Keratinocyte (primary cell): ENCODE results near the gene CCDC80. TPM values are rescaled to one million over a fixed set of nuclear protein-coding genes. Genes with fewer than 3 reads are reported as not detected.

Source experiments
- DNase-seq: peaks from one replicate; pipeline ENCODE4 v3.0.0-alpha.2; 2011; ENCODE audit warnings: low read depth, missing footprints, low spot score
- FAIRE-seq: peaks from 2 replicates; lab custom pipeline; 2011; peaks lifted over from hg19 to GRCh38; lab: Jason Lieb, UNC
- H2AFZ ChIP-seq: 2 replicates; pipeline ENCODE4 v1.6.0; 2012; ENCODE audit warnings: low read length, control low read depth, inconsistent platforms; ENCODE audit not compliant: control insufficient read depth
- H3K27ac ChIP-seq: 2 replicates; pipeline ENCODE4 v1.5.1; 2011; ENCODE audit warnings: low read length; ENCODE audit not compliant: control insufficient read depth, insufficient read depth
- H3K27me3 ChIP-seq: 3 replicates; pipeline ENCODE4 v1.6.0; 2011; ENCODE audit warnings: low read length; ENCODE audit not compliant: control insufficient read depth, insufficient read depth; ENCODE audit errors: extremely low read depth
- H3K36me3 ChIP-seq, 2 experiments: 2 replicates in 1 of 2; 3 replicates in 1 of 2; pipeline ENCODE4 v1.5.1; 2011; ENCODE audit warnings: low read length in 2 of 2, mild to moderate bottlenecking in 1 of 2; ENCODE audit not compliant: control insufficient read depth in 2 of 2, insufficient read depth in 2 of 2; ENCODE audit errors: extremely low read depth in 1 of 2
- H3K4me1 ChIP-seq: 3 replicates; pipeline ENCODE4 v1.5.1; 2011; ENCODE audit warnings: low read length; ENCODE audit not compliant: control insufficient read depth, insufficient read depth; ENCODE audit errors: extremely low read depth
- H3K4me2 ChIP-seq: 3 replicates; pipeline ENCODE4 v1.6.0; 2011; ENCODE audit warnings: low read depth, low read length; ENCODE audit not compliant: control insufficient read depth, insufficient read depth; ENCODE audit errors: extremely low read depth
- H3K4me3 ChIP-seq, 3 experiments: fragments of 200-600 bp in 1 of 3; sonication (generic) in 1 of 3; 2 replicates in 2 of 3; 3 replicates in 1 of 3; pipeline ENCODE4 v1.5.1; 2011 to 2016; ENCODE audit warnings: low read length in 3 of 3, mild to moderate bottlenecking in 3 of 3, control low read depth in 2 of 3, inconsistent platforms in 1 of 3, low read depth in 1 of 3, mixed read lengths in 1 of 3, mixed run types in 1 of 3, moderate library complexity in 1 of 3; ENCODE audit not compliant: control insufficient read depth in 2 of 3, insufficient read depth in 2 of 3; ENCODE audit errors: extremely low read depth in 1 of 3
- H3K79me2 ChIP-seq: 2 replicates; pipeline ENCODE4 v1.6.0; 2012; ENCODE audit warnings: low read length; ENCODE audit not compliant: control insufficient read depth, insufficient read depth
- H3K9ac ChIP-seq: 3 replicates; pipeline ENCODE4 v1.6.0; 2011; ENCODE audit warnings: low read length; ENCODE audit not compliant: control insufficient read depth, insufficient read depth; ENCODE audit errors: extremely low read depth
- H3K9me1 ChIP-seq: 3 replicates; pipeline ENCODE4 v1.6.0; 2011; ENCODE audit warnings: low read length; ENCODE audit not compliant: control insufficient read depth, insufficient read depth; ENCODE audit errors: extremely low read depth
- H3K9me3 ChIP-seq: 2 replicates; pipeline ENCODE4 v1.5.1; 2012; ENCODE audit warnings: low read depth, low read length; ENCODE audit not compliant: control insufficient read depth
- H4K20me1 ChIP-seq: 3 replicates; pipeline ENCODE4 v1.6.0; 2011; ENCODE audit warnings: low read length; ENCODE audit not compliant: control insufficient read depth, insufficient read depth; ENCODE audit errors: extremely low read depth
- EZH2 ChIP-seq: IDR thresholded peaks from one replicate; pipeline ENCODE4 v1.6.1; 2012; ENCODE audit warnings: inconsistent platforms, mild to moderate bottlenecking, low read length, moderate library complexity
- dilution Hi-C: fragments of 300-500 bp; cut with MboI; formaldehyde crosslinking; loops from one replicate; pipeline ENCODE4 v1.7.0; 2020; ENCODE audit warnings: low sequenced_read_pairs; ENCODE audit not compliant: extremely low pct_ligation_motif_present
- polyA plus RNA-seq, 5 experiments: library from polyadenylated mRNA; depleted of rRNA in 3 of 5; stranded (reverse) in 3 of 5; stranded (forward) in 1 of 5; unstranded in 1 of 5; fragments of >200 nt; gene quantifications; 1 replicate in 1 of 5; 2 replicates in 3 of 5; 3 replicates in 1 of 5; pipeline versions ENCODE4 v1.2.1 to v1.2.3, GENCODE V29; 2011 to 2012; ENCODE audit warnings: missing spikeins in 2 of 5, low read depth in 1 of 5, low replicate concordance in 1 of 5
- TF ChIP-seq, protein P1 (sequence below), 3 experiments: IDR thresholded peaks in 1 of 3; conservative IDR thresholded peaks in 1 of 3; optimal IDR thresholded peaks in 1 of 3; 2 replicates in 2 of 3; 3 replicates in 1 of 3; pipeline versions ENCODE3 to v1.5.1; 2011; ENCODE audit warnings: low read length in 3 of 3, mild to moderate bottlenecking in 3 of 3, moderate library complexity in 2 of 3, control low read depth in 1 of 3, inconsistent platforms in 1 of 3; ENCODE audit not compliant: insufficient read depth in 2 of 3; ENCODE audit errors: extremely low read depth in 1 of 3

Gene CCDC80
- polyA plus RNA-seq, 1 donor (not counting 4 experiments of a cell fraction or from before 2014, with no cell fraction given) = 12.8 TPM

DNA sequence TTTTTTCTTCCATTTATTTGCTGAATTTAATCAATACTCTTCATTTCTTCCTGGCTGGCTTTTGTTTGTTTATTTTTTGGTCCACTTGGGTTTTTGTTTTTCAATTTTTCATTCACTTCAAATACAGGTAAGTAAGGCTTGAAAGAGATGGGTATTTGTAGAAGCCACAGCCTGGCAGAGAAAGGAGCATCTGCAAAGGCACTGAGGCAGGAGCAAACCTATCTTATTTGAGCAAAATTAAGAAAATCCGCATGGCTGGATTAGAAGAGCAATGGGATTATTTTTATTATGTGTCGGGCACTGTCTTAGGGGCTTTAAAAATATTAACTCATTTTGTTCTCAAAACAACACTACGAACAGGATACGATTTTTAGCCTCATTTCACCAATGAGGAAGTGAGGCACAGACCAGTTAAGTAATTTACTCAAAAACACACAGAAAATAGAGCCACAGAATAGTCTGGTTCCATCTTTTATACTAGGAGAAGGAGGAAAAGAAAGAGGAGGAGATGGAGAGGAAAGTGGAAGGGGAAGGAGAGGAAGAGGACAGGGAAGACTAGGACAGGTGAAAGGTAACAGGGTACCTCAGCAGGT lies 35.1 kb upstream of the CCDC80 start:
- Histone ChIP-seq H3K27me3 (no peaks in the 10 kb centered on the region), H3K9ac (peak overlapping the region; percentile 51), H3K4me2 (peak overlapping the region; percentile 59), H3K79me2 (no peaks in the 10 kb centered on the region), H3K9me1 (no peaks in the 10 kb centered on the region), H3K36me3 (no peaks in the 10 kb centered on the region), H3K4me1 (peaks cover 25% of the 10 kb centered on the region), H3K27ac (peak overlapping the region; percentile 65), H2AFZ (peak overlapping the region; percentile 66), H4K20me1 (no peaks in the 10 kb centered on the region), H3K4me3 (peak overlapping the region in 1 of 3 experiments; percentile 7), H3K9me3 (no peaks in the 10 kb centered on the region)
- dilution Hi-C loops = no loop called here
- TF ChIP-seq, protein P1, sequence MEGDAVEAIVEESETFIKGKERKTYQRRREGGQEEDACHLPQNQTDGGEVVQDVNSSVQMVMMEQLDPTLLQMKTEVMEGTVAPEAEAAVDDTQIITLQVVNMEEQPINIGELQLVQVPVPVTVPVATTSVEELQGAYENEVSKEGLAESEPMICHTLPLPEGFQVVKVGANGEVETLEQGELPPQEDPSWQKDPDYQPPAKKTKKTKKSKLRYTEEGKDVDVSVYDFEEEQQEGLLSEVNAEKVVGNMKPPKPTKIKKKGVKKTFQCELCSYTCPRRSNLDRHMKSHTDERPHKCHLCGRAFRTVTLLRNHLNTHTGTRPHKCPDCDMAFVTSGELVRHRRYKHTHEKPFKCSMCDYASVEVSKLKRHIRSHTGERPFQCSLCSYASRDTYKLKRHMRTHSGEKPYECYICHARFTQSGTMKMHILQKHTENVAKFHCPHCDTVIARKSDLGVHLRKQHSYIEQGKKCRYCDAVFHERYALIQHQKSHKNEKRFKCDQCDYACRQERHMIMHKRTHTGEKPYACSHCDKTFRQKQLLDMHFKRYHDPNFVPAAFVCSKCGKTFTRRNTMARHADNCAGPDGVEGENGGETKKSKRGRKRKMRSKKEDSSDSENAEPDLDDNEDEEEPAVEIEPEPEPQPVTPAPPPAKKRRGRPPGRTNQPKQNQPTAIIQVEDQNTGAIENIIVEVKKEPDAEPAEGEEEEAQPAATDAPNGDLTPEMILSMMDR (optimal IDR thresholded peaks at IDR 0.05 in 1 of 3, IDR thresholded peaks at IDR 0.05 in 1 of 3, conservative IDR thresholded peaks at IDR 0.05 in 1 of 3; ENCODE audit: extremely low read depth in 1 of 3, insufficient read depth in 2 of 3, low read length in 3 of 3) = no peak
- no peak for TF ChIP-seq EZH2
- no peak for DNase-seq
- FAIRE-seq = no peak

DNA sequence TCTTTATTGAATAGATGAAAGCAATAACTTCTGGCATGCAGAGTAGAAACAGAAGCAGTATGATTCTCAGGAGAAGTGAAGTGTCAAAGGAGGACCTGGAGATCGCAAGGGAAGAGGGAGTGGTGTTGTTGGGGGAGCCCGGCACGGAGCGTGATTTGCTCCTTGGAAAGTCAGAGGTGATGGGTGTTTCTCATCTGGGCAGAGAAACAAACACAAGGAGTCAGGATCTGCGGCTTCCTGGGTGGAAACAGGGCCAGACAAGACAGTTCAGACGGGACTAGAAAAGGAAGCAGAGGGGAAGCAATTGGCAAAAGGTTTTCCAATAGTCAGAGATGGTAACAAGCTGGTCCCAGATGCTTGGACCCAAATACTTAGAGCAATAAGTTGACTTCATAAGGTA lies 34.4 kb upstream of the CCDC80 start:
- Histone ChIP-seq H3K4me3 (no peak overlapping the region), H3K4me1 (peaks cover 32% of the 10 kb centered on the region), H3K79me2 (no peaks in the 10 kb centered on the region), H3K27me3 (no peaks in the 10 kb centered on the region), H3K36me3 (no peaks in the 10 kb centered on the region), H3K27ac (no peak overlapping the region), H3K9ac (no peak overlapping the region), H3K9me3 (no peaks in the 10 kb centered on the region), H2AFZ (peak overlapping the region; percentile 78), H3K4me2 (peak overlapping the region; percentile 15), H3K9me1 (no peaks in the 10 kb centered on the region), H4K20me1 (no peaks in the 10 kb centered on the region)
- DNase-seq (no peak), FAIRE-seq (no peak)
- dilution Hi-C loops = no loop called here
- no peak for TF ChIP-seq EZH2
- TF ChIP-seq, protein P1 (optimal IDR thresholded peaks at IDR 0.05 in 1 of 3, IDR thresholded peaks at IDR 0.05 in 1 of 3, conservative IDR thresholded peaks at IDR 0.05 in 1 of 3; ENCODE audit: extremely low read depth in 1 of 3, insufficient read depth in 2 of 3, low read length in 3 of 3) = no peak
